Measurements from ENCODE around the gene RBKS.
A peak's percentile ranks its signal among the peaks of the same experiment; 100 is the strongest.
"Not testable (repeated sequence)": the region's sequence is repeated elsewhere in the genome, so short reads cannot be mapped to it uniquely, and the experiment has no call there.

RBKS gene

GRCh38 chr2:27796791-27797765, 93.1 kb downstream of the RBKS start:
- DNase-seq = peak; percentile 39

GRCh38 chr2:27795868-27796277, 94.3 kb downstream of the RBKS start:
- peak; percentile 69 for DNase-seq

GRCh38 chr2:27795093-27795834, 94.9 kb downstream of the RBKS start:
- DNase-seq = no peak

- DNase-seq = peak; percentile 85
Measured at GRCh38 chr2:27792759-27793158, 97.4 kb downstream of the RBKS start.

- DNase-seq = no peak
Measured at GRCh38 chr2:27790796-27791195, 99.4 kb downstream of the RBKS start.

GRCh38 chr2:27782701-27783100, 107.5 kb downstream of the RBKS start:
- no peak for DNase-seq

- DNase-seq = no peak
Measured at GRCh38 chr2:27781496-27781895, 108.7 kb downstream of the RBKS start.

- DNase-seq = no peak
Measured at GRCh38 chr2:27779417-27780055, 110.7 kb downstream of the RBKS start.

GRCh38 chr2:27776696-27777095, 113.5 kb downstream of the RBKS start:
- no peak for DNase-seq

GRCh38 chr2:27776097-27776496, 114.1 kb downstream of the RBKS start:
- no peak for DNase-seq

GRCh38 chr2:27773959-27774358, 116.2 kb downstream of the RBKS start:
- no peak for DNase-seq

- DNase-seq = no peak
Measured at GRCh38 chr2:27772804-27773203, 117.4 kb downstream of the RBKS start.

GRCh38 chr2:27771548-27772335, 118.4 kb downstream of the RBKS start, which contains the start of gene MRPL33:
MRPL33 (plus strand) TSS chr2:27771719; CDS start chr2:27771778, 59 bp downstream.
- peak; percentile 89 for DNase-seq

GRCh38 chr2:27771202-27771547, 119.0 kb downstream of the RBKS start:
- no peak for DNase-seq

GRCh38 chr2:27766287-27766661, 123.9 kb downstream of the RBKS start:
- no peak for DNase-seq

GRCh38 chr2:27765621-27766286, 124.4 kb downstream of the RBKS start:
- DNase-seq = peak; percentile 44

GRCh38 chr2:27764526-27764925, 125.7 kb downstream of the RBKS start:
- not testable (repeated sequence) for DNase-seq

- DNase-seq = no peak
Measured at GRCh38 chr2:27763907-27764267, 126.3 kb downstream of the RBKS start.

GRCh38 chr2:27762951-27763906, 127.0 kb downstream of the RBKS start:
- DNase-seq = peak; percentile 53

- DNase-seq = peak; percentile 49
Measured at GRCh38 chr2:27756544-27757498, 133.4 kb downstream of the RBKS start.
